CD4-positive, alpha-beta T cell (primary cell): ENCODE results near the gene TP53I13. TPM values are rescaled to one million over a fixed set of nuclear protein-coding genes. Genes with fewer than 3 reads are reported as not detected.
A peak's percentile ranks its signal among the peaks of the same experiment; 100 is the strongest.

Source experiments
- ATAC-seq: fragments of 200-7000 bp; cut with Tn5 transposase; one replicate; pipeline ENCODE4 v1.10.0; 2022; ENCODE audit warnings: mild to moderate bottlenecking; ENCODE audit not compliant: poor library complexity
- CTCF ChIA-PET: fragments of 350-600 bp; sonication (Branson Sonifier 250); formaldehyde crosslinking; loops from one replicate; lab custom pipeline; 2021; ENCODE audit warnings: antibody characterized with exemption, inconsistent platforms; lab: Charles Lee
- POLR2A ChIA-PET: fragments of 350-600 bp; sonication (Branson Sonifier 250); formaldehyde crosslinking; loops from one replicate; lab custom pipeline; 2021; ENCODE audit warnings: antibody characterized with exemption, inconsistent platforms; lab: Charles Lee
- DNase-seq, 14 experiments: peaks; one replicate each; pipeline ENCODE4 v3.0.0-alpha.2; 2013 to 2020; ENCODE audit warnings: mixed read lengths in 2 of 14
- H3K27ac ChIP-seq, 2 donors: one replicate each; pipeline versions ENCODE4 v1.5.1 to v1.7.0; 2013; ENCODE audit warnings: low read length in 2 of 2, low read depth in 1 of 2, mild to moderate bottlenecking in 1 of 2
- H3K27me3 ChIP-seq, 2 experiments: 1 replicate in 1 of 2; 2 replicates in 1 of 2; pipeline versions ENCODE4 v1.6.1 to v1.7.0; 2013; ENCODE audit warnings: low read length in 2 of 2, control low read depth in 1 of 2, mild to moderate bottlenecking in 1 of 2, moderate library complexity in 1 of 2; ENCODE audit not compliant: insufficient read depth in 2 of 2, control insufficient read depth in 1 of 2
- H3K36me3 ChIP-seq: one replicate; pipeline ENCODE4 v1.6.1; 2013; ENCODE audit warnings: low read length, control low read depth; ENCODE audit not compliant: insufficient read depth
- H3K4me1 ChIP-seq: one replicate; pipeline ENCODE4 v1.6.1; 2013; ENCODE audit warnings: low read length, control low read depth; ENCODE audit not compliant: insufficient read depth
- H3K4me3 ChIP-seq: one replicate; pipeline ENCODE4 v1.5.1; 2013; ENCODE audit warnings: mild to moderate bottlenecking, low read length, moderate library complexity
- H3K9me3 ChIP-seq, 2 experiments: 1 replicate in 1 of 2; 2 replicates in 1 of 2; pipeline versions ENCODE4 v1.6.1 to v1.7.0; 2013; ENCODE audit warnings: low read length in 2 of 2, mild to moderate bottlenecking in 2 of 2, control low read depth in 1 of 2, moderate library complexity in 1 of 2; ENCODE audit not compliant: control insufficient read depth in 1 of 2, insufficient read depth in 1 of 2
- H3K27ac Mint-ChIP-seq: one replicate; pipeline ENCODE4 v1.8.0; 2020; ENCODE audit warnings: mixed read lengths
- H3K27me3 Mint-ChIP-seq: one replicate; pipeline ENCODE4 v1.8.0; 2021; ENCODE audit warnings: mixed read lengths
- H3K36me3 Mint-ChIP-seq: one replicate; pipeline ENCODE4 v1.8.0; 2021; ENCODE audit warnings: low read depth, mixed read lengths
- H3K4me1 Mint-ChIP-seq: one replicate; pipeline ENCODE4 v1.8.0; 2021; ENCODE audit warnings: low read depth, mixed read lengths
- H3K4me3 Mint-ChIP-seq: one replicate; pipeline ENCODE4 v1.8.0; 2020; ENCODE audit warnings: mild to moderate bottlenecking, mixed read lengths
- H3K9me3 Mint-ChIP-seq: one replicate; pipeline ENCODE4 v1.8.0; 2020; ENCODE audit warnings: mixed read lengths
- CTCF ChIP-seq: fragments of 200-600 bp; IDR thresholded peaks from one replicate; pipeline ENCODE4 v1.8.0; 2022; ENCODE audit warnings: antibody characterized with exemption, mild to moderate bottlenecking
- intact Hi-C, 2 experiments: fragments of 100-400 bp; cut with DNase I in 1 of 2; cut with micrococcal nuclease in 1 of 2; formaldehyde crosslinking; loops; one replicate each; pipeline versions ENCODE4 v1.15.1 to v1.9.0; 2023 to 2025; cut with DNase I, micrococcal nuclease
- total RNA-seq, 174 experiments: library from RNA in 2 of 174; stranded (reverse) in 2 of 174; gene quantifications; one replicate each; pipeline ENCODE4 v1.2.3 and lab custom pipeline; 2021 to 2026

The TP53I13 gene
- total RNA-seq, 2 experiments from 2014 or later: 45.8 to 47.7 TPM

DNA sequence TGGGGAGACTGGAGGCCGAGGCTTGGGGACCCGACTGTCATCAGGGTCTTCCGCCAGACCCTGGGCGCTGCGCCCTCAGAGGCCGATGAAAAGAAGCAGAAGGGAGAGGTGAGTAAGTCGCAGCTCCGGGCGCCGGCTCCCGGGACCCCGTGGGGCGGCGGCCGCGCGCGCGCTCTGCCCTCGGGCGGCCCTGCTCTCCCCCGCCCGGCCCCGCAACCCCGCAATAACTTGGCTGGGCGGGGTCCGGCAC, 1.3 kb upstream of the TP53I13 start:
- CTCF ChIA-PET: interaction anchor here (1.0 to 4.8 kb wide), 5 partner anchors 20 to 50 kb away, joined by 3 to 22 read pairs (median 5); no protein-coding TSS in a partner anchor
- H3K27ac ChIP-seq: peak overlapping the region; percentile 56 to 70
- H3K27ac Mint-ChIP-seq: peak overlapping the region; percentile 82
- ATAC-seq: peak; percentile 2
- no peaks in the 10 kb centered on the region for H3K27me3 ChIP-seq
- H3K36me3 ChIP-seq: peaks cover 10% of the 10 kb centered on the region
- no peak for DNase-seq
- POLR2A ChIA-PET: interaction anchor here (0.6 to 5.2 kb wide), 13 partner anchors 12 to 618 kb away, joined by 3 to 37 read pairs (median 6); partner anchors contain the start of genes NUFIP2 and PHF12
- H3K36me3 Mint-ChIP-seq: peaks cover 5% of the 10 kb centered on the region
- no peaks in the 10 kb centered on the region for H3K27me3 Mint-ChIP-seq
- H3K9me3 ChIP-seq: no peaks in the 10 kb centered on the region
- H3K9me3 Mint-ChIP-seq: no peaks in the 10 kb centered on the region
- H3K4me3 Mint-ChIP-seq: peak overlapping the region; percentile 96
- intact Hi-C loops: loop anchor here (5.0 to 10.0 kb wide), 2 partner anchors 48 to 195 kb away; no protein-coding TSS in a partner anchor
- H3K4me1 Mint-ChIP-seq: peaks cover 40% of the 10 kb centered on the region
- no peak for TF ChIP-seq CTCF
- peaks cover 65% of the 10 kb centered on the region for H3K4me1 ChIP-seq
- H3K4me3 ChIP-seq: peak overlapping the region; percentile 90

GRCh38 chr17:29567554-29568330, 759 bp upstream of the TP53I13 start:
- peaks cover 37% of the 10 kb centered on the region for H3K4me1 Mint-ChIP-seq
- H3K27ac Mint-ChIP-seq: peak overlapping the region; percentile 82
- H3K9me3 Mint-ChIP-seq: no peaks in the 10 kb centered on the region
- Histone ChIP-seq H3K4me1 (peaks cover 60% of the 10 kb centered on the region), H3K27me3 (no peaks in the 10 kb centered on the region), H3K36me3 (peaks cover 6% of the 10 kb centered on the region), H3K4me3 (peak overlapping the region; percentile 90), H3K27ac (peak overlapping the region; percentile 56 to 70), H3K9me3 (no peaks in the 10 kb centered on the region)
- ATAC-seq (peak; percentile 59), DNase-seq (peak; percentile 57 to 89 (median 72))
- intact Hi-C loops: loop anchor here (1.0 to 10.0 kb wide), 4 partner anchors 21 to 195 kb away; partner anchors contain the start of genes GIT1 (in 1 of the 2) and TAOK1 (in 1 of the 2)
- no peaks in the 10 kb centered on the region for H3K27me3 Mint-ChIP-seq
- ChIA-PET CTCF (interaction anchor here (0.6 to 4.8 kb wide), 7 partner anchors 14 to 265 kb away, joined by 3 to 22 read pairs (median 5); no protein-coding TSS in a partner anchor), POLR2A (interaction anchor here (0.6 to 5.2 kb wide), 14 partner anchors 12 to 618 kb away, joined by 3 to 37 read pairs (median 6); partner anchors contain the start of genes ANKRD13B, NUFIP2, PHF12 and SSH2)
- peak; percentile 32 for TF ChIP-seq CTCF
- H3K36me3 Mint-ChIP-seq: peaks cover 5% of the 10 kb centered on the region
- peak overlapping the region; percentile 96 for H3K4me3 Mint-ChIP-seq

DNA sequence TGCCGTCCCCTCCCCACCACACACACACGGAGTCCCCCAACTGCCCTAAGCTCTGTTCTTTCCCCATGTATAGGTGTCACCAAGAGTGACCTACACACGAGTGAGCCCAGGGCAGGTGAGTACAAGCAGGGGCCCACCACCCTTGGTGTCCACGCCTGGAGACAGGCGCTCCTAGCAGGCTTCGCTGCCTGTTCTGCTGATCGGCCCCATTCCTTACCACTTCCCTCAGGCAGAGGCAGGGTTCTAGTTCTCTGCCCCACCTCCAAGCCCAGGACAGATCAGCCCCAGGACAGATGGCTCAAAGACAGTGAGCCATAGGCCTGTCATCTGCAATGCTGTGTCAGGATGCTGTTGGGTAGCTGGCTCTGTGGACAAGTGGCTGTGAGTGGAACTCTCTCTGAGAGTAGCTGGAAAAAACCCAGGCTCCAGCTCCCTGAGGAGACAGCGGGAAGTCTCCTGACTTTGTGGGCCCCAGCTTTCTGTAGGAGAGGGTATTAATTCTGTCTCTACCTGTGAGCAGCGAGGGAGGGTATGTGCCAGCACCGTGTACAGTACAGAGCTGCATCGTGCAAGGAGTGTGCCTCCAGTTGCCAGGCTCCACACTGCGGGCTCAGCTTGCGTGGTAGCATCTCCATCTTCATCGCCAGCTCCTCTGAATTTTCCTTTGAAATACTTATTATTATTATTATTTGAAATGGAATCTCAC, 897 bp downstream of the TP53I13 start:
- Mint-ChIP-seq H3K9me3 (no peaks in the 10 kb centered on the region), H3K27ac (peak overlapping the region; percentile 66), H3K36me3 (peaks cover 12% of the 10 kb centered on the region), H3K4me1 (peaks cover 29% of the 10 kb centered on the region), H3K4me3 (peak overlapping the region; percentile 94), H3K27me3 (no peaks in the 10 kb centered on the region)
- peak overlapping the region in 1 of 2 donors; percentile 57 for H3K27ac ChIP-seq
- no peaks in the 10 kb centered on the region for H3K27me3 ChIP-seq
- no peak for TF ChIP-seq CTCF
- no peaks in the 10 kb centered on the region for H3K9me3 ChIP-seq
- H3K36me3 ChIP-seq: peaks cover 16% of the 10 kb centered on the region
- ATAC-seq: no peak
- DNase-seq: peak in 1 of 14 experiments; percentile 1
- ChIA-PET POLR2A (interaction anchor here (0.8 to 5.2 kb wide), 4 partner anchors 46 to 618 kb away, joined by 3 to 37 read pairs (median 14); partner anchors contain the start of gene PHF12), CTCF (interaction anchor here (0.6 to 5.0 kb wide), 4 partner anchors 22 to 935 kb away, joined by 3 to 30 read pairs (median 10); no protein-coding TSS in a partner anchor)
- peaks cover 49% of the 10 kb centered on the region for H3K4me1 ChIP-seq
- peak overlapping the region; percentile 90 for H3K4me3 ChIP-seq
- intact Hi-C loops: loop anchor here (2.0 to 10.0 kb wide), 3 partner anchors 19 to 193 kb away; partner anchors contain the start of gene GIT1 (in 1 of the 2)
